ENCODE results near the gene PREX1.

PREX1 gene

GRCh38 chr20:48635361-48635760, 192.4 kb downstream of the PREX1 start:
- no peak for DNase-seq (ENCODE audit: low read depth in 2 of 2)

- DNase-seq (ENCODE audit: low read depth in 2 of 2), result no peak
These were observed 193.2 kb downstream of the PREX1 start for GRCh38 chr20:48634641-48635040.

DNA sequence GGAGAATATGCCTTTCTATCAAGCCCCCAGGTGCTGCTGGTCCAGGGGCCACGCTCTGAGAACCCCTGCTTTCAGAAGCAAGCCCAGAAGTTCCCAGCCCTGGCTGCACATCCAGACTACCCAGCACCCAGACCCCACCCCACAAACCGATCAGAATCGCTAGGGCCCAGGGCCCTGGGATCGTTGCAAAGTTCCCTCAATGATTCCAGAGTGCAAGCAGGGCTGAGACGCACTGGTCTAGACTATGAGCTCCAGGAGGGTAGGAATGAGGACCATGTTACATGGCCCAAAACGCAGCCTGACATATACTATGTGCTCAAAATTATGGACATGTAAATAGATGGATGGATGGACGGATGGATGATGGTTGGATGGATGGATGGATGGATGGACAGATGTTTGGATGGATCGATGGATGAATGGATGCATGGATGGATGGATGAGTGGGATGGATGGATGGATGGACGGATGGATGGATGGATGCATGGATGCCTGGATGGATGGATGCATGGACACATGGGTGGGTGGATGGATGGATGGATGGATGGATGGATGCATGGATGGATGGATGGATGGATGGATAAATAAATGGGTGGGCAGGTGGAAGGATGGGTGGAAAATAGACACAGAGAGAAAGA, 194.1 kb downstream of the PREX1 start:
- no peak for DNase-seq (ENCODE audit: low read depth in 2 of 2)

- DNase-seq (ENCODE audit: low read depth in 2 of 2), result no peak
These were observed 194.8 kb downstream of the PREX1 start for GRCh38 chr20:48632825-48633619.

DNA sequence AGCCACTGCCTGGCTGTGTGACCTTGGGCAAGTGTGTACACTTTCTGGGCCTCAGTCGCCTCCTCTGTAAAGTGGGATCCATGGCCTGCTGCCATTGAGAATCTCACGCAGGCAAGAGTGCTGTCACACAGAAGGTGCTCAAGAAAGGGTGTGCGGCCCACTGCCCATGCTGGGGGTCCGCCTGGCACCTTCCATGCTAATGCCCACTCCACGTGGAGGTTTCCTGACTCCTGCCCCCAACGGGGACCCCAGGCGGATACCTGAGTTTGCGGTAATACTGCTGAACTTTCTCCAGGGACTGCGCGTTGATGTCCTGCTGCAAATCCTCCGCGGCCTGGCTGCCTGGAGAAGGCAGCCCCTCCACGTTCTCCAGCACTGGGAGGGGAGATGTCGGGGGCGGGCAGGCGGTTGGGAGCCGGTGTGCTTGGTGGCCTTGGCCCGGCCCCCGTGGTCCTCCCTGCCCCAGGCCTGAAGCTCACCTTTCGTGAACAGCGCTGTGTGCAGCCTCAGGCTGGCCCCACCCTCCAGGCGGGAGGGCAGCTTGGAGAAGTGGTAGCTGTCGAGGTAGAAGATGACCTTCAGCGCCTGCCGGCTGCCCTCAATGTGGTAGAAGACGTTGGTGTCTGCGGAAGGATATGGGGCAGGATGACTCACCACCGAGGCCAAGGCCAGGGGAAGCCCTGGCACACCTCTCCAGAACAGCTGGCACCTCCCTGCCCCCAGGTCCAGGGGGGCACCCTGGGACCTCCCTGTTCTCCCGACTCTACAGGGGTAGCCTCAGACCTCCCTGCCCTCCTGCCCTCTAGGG, 195.6 kb downstream of the PREX1 start:
- no peak for DNase-seq (ENCODE audit: low read depth in 2 of 2)

- no peak for DNase-seq (ENCODE audit: low read depth in 2 of 2)
These were observed 196.4 kb downstream of the PREX1 start for GRCh38 chr20:48631114-48632016.

DNA sequence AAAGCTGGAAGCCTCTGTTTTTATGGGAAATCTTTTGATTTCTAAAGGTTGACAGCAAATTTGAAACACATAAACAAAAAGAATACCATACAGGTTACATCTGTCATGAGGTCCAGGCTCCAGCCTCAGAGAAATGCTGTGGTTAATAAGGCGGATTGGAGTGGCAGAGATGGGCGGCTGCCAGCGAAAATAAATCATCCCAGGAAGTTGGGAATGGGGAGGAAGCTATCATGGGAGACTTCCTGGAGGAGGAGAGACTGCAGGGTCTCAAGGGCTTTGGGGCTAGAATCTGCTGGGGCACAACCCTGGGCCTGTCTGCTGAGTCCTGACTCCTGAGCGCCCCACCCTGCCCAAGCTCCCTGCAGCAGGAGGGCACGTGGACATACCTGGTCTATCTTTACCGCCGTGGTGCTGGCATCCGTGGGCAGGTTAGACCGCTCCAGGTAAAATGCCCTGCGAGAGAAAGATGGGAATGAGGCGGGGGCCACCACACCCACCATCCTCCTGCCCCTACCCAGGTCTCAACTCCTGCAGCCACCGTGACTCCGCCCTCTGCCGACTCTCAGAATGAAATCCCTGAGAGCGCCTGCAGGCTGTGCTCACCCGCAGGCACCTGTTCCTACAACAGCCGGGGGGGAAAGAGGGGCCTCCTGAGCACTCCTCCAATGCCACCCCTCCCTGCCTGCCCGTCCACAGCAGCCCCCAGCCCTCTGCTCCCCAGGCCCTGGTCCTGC, 197.3 kb downstream of the PREX1 start:
- no peak for DNase-seq (ENCODE audit: low read depth in 2 of 2)

DNA sequence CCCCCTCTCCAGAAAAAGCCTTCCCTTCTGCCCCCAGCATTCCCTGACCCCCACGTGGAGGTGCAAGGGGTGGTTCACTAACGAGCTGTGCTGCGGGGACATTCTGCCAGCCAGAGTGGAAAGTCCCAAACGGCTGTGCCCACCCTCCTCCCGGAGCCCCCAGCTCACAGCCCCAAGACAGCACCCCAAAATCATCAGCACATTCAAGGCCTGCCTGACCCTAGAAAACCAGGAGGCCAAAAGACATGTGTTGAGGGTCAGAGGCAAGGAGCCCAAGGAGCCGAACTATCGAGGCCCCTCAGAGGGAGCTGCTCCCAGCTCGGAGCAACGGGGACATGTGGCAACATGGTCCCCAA, 197.9 kb downstream of the PREX1 start:
- DNase-seq (ENCODE audit: low read depth in 2 of 2), result no peak

DNA sequence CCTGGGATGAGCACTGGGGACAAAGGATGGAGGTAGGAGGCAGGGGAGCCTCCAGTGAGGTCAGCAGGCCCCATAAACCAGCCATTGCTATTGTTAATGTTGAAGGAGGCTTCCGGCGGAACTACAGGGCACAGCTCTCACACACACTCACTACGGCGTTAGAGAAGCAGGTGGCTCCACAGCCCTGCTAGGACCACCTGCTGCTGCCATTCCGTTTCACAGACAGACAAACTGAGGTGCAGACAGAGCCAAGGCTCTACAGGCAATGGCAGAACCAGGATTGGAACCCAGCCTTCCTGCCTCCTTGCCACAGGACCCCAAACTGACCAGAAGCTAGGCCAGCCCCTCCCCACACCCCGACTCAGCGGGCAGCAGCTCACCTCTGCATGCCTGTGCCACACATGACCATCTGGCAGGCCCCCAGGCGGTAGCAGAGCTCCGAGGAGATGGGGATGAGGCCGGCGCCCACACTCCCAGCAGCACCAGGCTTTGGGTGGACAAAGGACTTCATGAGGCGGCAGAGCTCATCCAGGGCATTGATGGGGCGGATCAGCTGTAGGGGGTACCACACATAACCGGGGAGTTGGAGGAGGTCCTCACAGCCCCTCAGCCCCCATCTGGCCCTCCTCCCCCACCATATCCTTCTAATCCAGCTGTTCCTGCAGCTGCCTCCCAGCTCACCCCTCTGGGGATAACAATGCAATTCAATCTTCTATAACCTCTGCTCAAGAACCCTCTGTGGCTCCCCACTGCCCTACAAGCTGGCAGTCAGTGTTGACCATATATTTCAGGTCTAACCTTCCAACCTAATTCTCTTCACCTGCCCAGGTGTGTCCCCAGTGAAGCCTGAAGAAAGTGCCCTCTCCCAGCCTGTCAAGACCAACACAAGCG, 198.5 kb downstream of the PREX1 start:
- no peak for DNase-seq (ENCODE audit: low read depth in 2 of 2)

DNA sequence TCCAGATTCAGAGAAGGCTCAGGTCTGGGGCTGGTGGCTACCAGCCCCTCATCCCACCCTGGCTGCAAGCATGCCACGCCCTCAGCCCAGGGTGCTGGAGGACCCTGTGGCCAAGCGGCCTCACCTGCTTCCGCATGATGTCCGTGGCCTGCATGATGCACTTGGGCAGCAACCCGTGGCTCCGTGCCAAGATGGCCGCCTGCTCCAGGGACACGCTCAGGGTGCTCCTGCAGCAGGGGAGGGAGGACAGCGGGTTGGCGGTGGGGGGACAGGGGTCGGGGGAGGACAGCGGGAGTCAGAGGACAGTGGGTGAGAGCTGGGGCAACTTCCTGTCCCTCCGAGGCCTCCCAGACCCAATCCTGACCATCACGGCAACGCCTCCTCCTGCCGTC, 200.1 kb downstream of the PREX1 start:
- DNase-seq (ENCODE audit: low read depth in 2 of 2), result no peak

DNA sequence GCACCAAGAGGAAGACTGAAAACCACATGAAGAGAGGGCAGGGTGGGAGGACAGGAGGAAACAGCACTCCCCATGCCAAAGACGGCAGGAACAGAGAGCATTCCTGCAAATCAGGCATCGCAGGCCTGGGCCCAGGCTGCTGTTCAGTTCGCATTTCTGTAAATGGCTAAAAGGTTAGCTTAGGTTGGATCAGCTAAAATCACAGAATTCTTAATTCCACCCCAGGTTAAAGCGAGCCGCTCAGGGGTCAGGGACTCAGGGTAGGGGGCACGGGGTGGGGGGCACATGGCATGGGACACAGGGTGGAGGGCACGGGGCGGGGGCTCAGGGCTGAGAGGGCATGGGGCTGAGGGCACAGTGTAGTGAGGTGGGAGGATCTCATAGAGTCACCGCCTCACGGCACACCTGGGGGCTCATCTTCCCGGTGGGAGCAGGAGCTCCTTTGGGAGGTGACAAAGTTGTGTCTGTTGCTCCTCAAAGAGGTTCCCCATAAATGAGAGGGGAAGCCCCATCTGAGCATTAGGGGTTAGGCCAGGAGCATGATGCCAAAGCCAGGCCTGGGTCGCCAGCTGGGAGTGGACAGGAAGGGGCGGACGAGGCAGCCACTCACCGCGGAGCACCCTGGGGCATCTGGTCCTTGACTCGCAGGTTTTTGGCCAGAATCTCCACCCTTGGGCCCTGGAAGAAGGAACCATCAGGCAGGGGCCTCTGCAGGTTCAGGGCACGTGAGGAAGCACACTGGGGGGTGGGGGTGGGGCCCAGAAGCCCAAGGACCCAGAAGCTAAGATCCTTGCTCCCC, 200.7 kb downstream of the PREX1 start:
- no peak for DNase-seq (ENCODE audit: low read depth in 2 of 2)

- DNase-seq (ENCODE audit: low read depth in 2 of 2), result no peak
These were observed 201.4 kb downstream of the PREX1 start for GRCh38 chr20:48626226-48626937.

GRCh38 chr20:48625136-48625900, 202.5 kb downstream of the PREX1 start:
- DNase-seq (ENCODE audit: low read depth in 2 of 2), result no peak

DNA sequence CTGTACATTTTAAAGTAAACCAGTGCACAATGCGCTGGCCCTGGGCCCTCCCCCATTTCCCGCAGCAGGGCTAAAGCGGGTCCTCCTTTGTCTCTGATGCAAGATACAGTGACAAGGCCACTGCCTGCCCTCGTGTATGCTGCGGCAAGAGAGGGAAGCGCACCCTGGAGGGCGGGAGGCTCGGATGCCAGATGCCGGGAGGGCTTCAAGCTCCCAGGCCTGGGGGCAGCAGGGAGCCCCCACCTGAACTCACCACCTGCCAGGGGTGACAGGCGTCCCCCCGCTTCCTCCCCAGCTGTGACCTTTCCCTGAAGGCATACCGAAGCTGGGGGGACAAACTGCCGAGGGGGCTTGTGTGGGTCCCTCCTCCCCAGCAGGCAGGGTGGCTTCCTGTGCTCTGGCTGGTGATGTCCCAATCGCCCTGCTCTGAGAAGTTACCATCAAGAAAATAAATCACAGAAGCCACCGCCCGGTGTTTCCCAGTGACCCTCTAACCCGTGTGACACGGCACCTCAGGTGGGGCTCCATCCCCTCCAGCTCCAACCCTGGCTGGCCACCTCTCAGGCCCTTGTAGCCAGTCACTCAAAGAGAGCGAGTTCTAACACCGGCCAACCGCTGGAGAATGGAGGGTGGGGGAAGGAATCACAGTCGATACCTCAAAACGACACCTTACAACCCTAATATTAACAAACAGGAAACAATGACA, 203.3 kb downstream of the PREX1 start:
- no peak for DNase-seq (ENCODE audit: low read depth in 2 of 2)

DNA sequence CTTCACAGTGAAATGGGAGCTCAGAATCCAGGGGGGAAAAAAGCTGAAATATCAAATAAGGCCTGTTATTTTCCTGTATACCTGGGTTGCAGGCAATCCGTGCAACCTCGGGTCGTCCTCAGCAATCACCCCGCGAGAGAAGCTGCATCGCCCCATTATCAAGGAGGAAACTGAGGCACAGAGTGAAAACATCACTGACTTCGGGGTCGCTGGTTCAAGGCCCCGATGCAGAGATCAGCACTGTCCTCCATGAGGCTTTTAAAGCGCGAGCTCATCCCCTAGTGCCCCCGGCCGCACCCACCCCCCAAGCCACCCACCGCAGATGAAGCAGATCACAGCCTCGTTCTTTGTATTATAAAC, 203.9 kb downstream of the PREX1 start:
- no peak for DNase-seq (ENCODE audit: low read depth in 2 of 2)

- DNase-seq (ENCODE audit: low read depth in 2 of 2), result no peak
These were observed 204.5 kb downstream of the PREX1 start for GRCh38 chr20:48623176-48623905.

- DNase-seq (ENCODE audit: low read depth in 2 of 2), result no peak
These were observed 205.4 kb downstream of the PREX1 start for GRCh38 chr20:48622421-48622820.
